GM18511 (cell line): ENCODE data around the gene TTBK2.
"Not testable (repeated sequence)": the region's sequence is repeated elsewhere in the genome, so short reads cannot be mapped to it uniquely, and the experiment has no call there.

ENCODE experiments used
- ATAC-seq: cut with Tn5 transposase; IDR thresholded peaks from one replicate; pipeline ENCODE4 v1.9.1; 2021; ENCODE audit warnings: mild to moderate bottlenecking, moderate library complexity; ENCODE audit not compliant: unreplicated experiment

The TTBK2 gene

GRCh38 chr15:42766109-42766508 lies 154.5 kb downstream of the TTBK2 start:
- ATAC-seq, result not testable (repeated sequence)

GRCh38 chr15:42764154-42764731 lies 156.3 kb downstream of the TTBK2 start:
- ATAC-seq, result not testable (repeated sequence)

- not testable (repeated sequence) for ATAC-seq
Observed at GRCh38 chr15:42761813-42762212, 158.8 kb downstream of the TTBK2 start.

- ATAC-seq, result no peak
Observed at GRCh38 chr15:42760759-42761158, 159.8 kb downstream of the TTBK2 start.

GRCh38 chr15:42759093-42759492 lies 161.5 kb downstream of the TTBK2 start:
- ATAC-seq, result no peak

GRCh38 chr15:42750306-42750705 lies 170.3 kb downstream of the TTBK2 start:
- ATAC-seq, result no peak

- no peak for ATAC-seq
Observed at GRCh38 chr15:42749266-42749665, 171.3 kb downstream of the TTBK2 start.

- no peak for ATAC-seq
Observed at GRCh38 chr15:42744195-42744594, 176.4 kb downstream of the TTBK2 start.

- no peak for ATAC-seq
Observed at GRCh38 chr15:42742149-42742548, 178.4 kb downstream of the TTBK2 start.

- no peak for ATAC-seq
Observed at GRCh38 chr15:42741710-42742109, 178.9 kb downstream of the TTBK2 start.

GRCh38 chr15:42737529-42738328 lies 182.8 kb downstream of the TTBK2 start:
- ATAC-seq, result no peak

GRCh38 chr15:42736793-42737528 lies 183.6 kb downstream of the TTBK2 start, which contains the start of gene CDAN1:
Gene CDAN1, minus strand, starts transcription at chr15:42737128. Its CDS starts 26 bp downstream, at chr15:42737102.
- peak; percentile 90 for ATAC-seq

- ATAC-seq, result peak; percentile 33
Observed at GRCh38 chr15:42736178-42736792, 184.3 kb downstream of the TTBK2 start.

GRCh38 chr15:42735382-42736165 lies 185.0 kb downstream of the TTBK2 start:
- no peak for ATAC-seq

GRCh38 chr15:42734076-42734672 lies 186.4 kb downstream of the TTBK2 start:
- ATAC-seq, result no peak

- no peak for ATAC-seq
Observed at GRCh38 chr15:42733027-42733426, 187.6 kb downstream of the TTBK2 start.

GRCh38 chr15:42732095-42732827 lies 188.3 kb downstream of the TTBK2 start:
- no peak for ATAC-seq

- no peak for ATAC-seq
Observed at GRCh38 chr15:42731461-42731860, 189.1 kb downstream of the TTBK2 start.

GRCh38 chr15:42730536-42730935 lies 190.0 kb downstream of the TTBK2 start:
- no peak for ATAC-seq
